ENCODE measurements around the gene DVL3. TPM values are rescaled to one million over a fixed set of nuclear protein-coding genes. Genes with fewer than 3 reads are reported as not detected.
A peak's percentile ranks its signal among the peaks of the same experiment; 100 is the strongest.

DVL3 gene
- total and polyA plus RNA-seq, 7 experiments from 2014 or later, result 3.1 to 45.3 (median 36.2) TPM

DNA sequence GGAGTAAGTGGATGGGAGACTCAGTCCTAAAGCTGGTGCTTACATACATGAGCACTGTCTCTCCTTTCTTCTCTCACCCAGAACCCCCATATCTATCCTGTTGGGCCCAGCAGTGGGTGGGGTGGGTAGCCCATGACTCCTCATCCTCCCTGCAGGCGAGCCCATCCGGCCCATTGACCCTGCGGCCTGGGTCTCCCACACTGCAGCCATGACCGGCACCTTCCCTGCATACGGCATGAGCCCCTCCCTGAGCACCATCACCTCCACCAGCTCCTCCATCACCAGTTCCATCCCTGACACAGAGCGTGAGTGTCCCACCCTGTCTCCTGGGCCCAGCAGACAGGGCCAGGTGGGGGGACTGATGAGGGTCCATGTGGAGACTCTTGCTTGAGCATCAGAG is 11.5 kb downstream of the DVL3 start:
- Mint-ChIP-seq H3K9me3 (no peaks in the 10 kb centered on the region), H3K36me3 (peaks cover 0 to 36% (median 5%) of the 10 kb centered on the region in 5 donors), H3K4me3 (no peak overlapping the region), H3K27ac (no peak overlapping the region), H3K4me1 (peaks cover under 1 to 5% (median 2%) of the 10 kb centered on the region in 7 donors), H3K27me3 (no peaks in the 10 kb centered on the region)
- DNase-seq, result no peak
- Histone ChIP-seq H3K9me3 (ENCODE audit: control insufficient read depth in 2 of 3, low read length in 3 of 3) (no peaks in the 10 kb centered on the region), H3K4me3 (ENCODE audit: low read length) (no peak overlapping the region), H3K27me3 (ENCODE audit: control insufficient read depth in 2 of 2, insufficient read depth in 2 of 2, low read length in 2 of 2) (no peaks in the 10 kb centered on the region), H3K36me3 (ENCODE audit: control insufficient read depth in 2 of 3, insufficient read depth in 3 of 3, low read length in 3 of 3) (peaks cover 0 to 77% (median 0%) of the 10 kb centered on the region in 3 experiments), H3K27ac (ENCODE audit: low read depth, low read length) (no peak overlapping the region), H3K4me1 (ENCODE audit: control insufficient read depth in 2 of 2, insufficient read depth in 2 of 2, low read length in 2 of 2) (no peaks in the 10 kb centered on the region)
- intact Hi-C loops (cut with micrococcal nuclease), result no loop called here
- ChIA-PET CTCF (interaction anchor here (0.5 kb wide), 1 partner anchor 262 kb away, joined by 3 read pairs; no protein-coding TSS in a partner anchor), POLR2A (no interaction called here)
- ATAC-seq, result no peak

DNA sequence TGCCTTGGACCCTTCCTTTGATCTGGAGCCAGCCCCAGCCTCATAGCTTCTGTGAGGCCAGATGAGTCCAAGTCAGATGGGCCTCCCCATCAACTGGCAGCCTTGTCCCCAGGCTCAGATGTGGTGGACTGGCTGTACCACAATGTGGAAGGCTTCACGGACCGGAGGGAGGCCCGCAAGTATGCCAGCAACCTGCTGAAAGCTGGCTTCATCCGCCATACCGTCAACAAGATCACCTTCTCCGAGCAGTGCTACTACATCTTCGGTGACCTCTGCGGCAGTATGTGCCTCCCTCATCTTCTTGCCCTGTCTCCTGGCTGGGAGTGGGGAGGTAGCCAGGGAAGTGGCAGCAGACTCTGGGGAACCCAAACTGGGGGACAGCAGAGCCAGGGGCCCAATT is 12.6 kb downstream of the DVL3 start:
- H3K4me3 ChIP-seq (ENCODE audit: low read length), result no peak overlapping the region
- H3K27me3 ChIP-seq (ENCODE audit: control insufficient read depth in 2 of 2, insufficient read depth in 2 of 2, low read length in 2 of 2), result no peaks in the 10 kb centered on the region
- H3K36me3 ChIP-seq (ENCODE audit: control insufficient read depth in 2 of 3, insufficient read depth in 3 of 3, low read length in 3 of 3), result peaks cover 0 to 77% (median 0%) of the 10 kb centered on the region in 3 experiments
- H3K27ac Mint-ChIP-seq, result no peak overlapping the region
- H3K9me3 Mint-ChIP-seq, result no peaks in the 10 kb centered on the region
- H3K9me3 ChIP-seq (ENCODE audit: control insufficient read depth in 2 of 3, low read length in 3 of 3), result no peaks in the 10 kb centered on the region
- H3K27ac ChIP-seq (ENCODE audit: low read depth, low read length), result no peak overlapping the region
- no peaks in the 10 kb centered on the region for H3K27me3 Mint-ChIP-seq
- POLR2A ChIA-PET, result interaction anchor here (1.9 kb wide), 1 partner anchor 12 kb away, joined by 4 read pairs; the partner anchor contains the start of gene DVL3
- H3K4me1 Mint-ChIP-seq, result peaks cover 0 to 4% (median under 1%) of the 10 kb centered on the region in 7 donors
- CTCF ChIA-PET, result no interaction called here
- ATAC-seq, result no peak
- H3K4me1 ChIP-seq (ENCODE audit: control insufficient read depth in 2 of 2, insufficient read depth in 2 of 2, low read length in 2 of 2), result no peaks in the 10 kb centered on the region
- intact Hi-C loops (cut with micrococcal nuclease), result no loop called here
- H3K36me3 Mint-ChIP-seq, result peaks cover 0 to 32% (median 7%) of the 10 kb centered on the region in 5 donors
- H3K4me3 Mint-ChIP-seq, result no peak overlapping the region
- no peak for DNase-seq

DNA sequence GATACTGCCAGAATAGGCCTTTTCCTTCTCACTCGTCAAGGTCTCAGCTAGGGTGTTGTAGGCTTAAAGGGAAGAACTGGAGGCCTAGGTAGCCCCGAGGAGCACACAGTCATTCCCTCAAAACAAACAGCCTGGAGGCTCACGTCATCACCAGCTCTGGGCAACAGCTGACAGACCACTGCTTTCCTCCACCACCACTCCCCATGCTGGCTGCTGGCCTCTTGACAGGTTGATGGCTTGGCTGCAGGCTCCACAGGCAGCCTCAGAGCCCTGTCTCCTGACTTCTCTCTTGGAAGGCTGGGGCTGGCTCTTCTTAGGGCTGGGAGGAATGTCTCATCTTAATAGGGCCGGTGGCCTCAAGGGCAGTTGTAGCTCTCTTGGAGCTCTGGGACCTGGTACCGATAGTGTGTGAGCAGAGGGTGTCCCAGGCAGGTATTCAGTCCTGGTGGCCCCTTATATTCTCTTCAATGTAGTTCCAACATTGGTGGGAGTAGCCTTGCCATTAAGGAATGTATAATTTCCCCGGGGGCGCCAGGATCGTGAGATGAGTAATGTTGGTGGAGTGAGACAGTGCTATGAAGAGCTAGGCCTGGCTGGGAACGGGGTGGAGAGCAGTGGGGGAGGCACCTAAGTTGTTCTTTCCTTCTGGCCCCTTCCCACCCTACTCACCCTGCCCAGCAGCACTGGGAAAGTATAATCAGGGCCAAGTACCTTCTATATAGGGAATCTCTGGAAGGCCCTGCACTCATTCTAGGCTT is 13.4 kb downstream of the DVL3 start:
- Mint-ChIP-seq H3K36me3 (peaks cover 0 to 30% (median 9%) of the 10 kb centered on the region in 5 donors), H3K27ac (peak overlapping the region in 2 of 9 donors; percentile 7 to 11), H3K4me1 (peaks cover 0 to 5% (median 1%) of the 10 kb centered on the region in 7 donors), H3K9me3 (no peaks in the 10 kb centered on the region), H3K4me3 (no peak overlapping the region), H3K27me3 (no peaks in the 10 kb centered on the region)
- ChIA-PET POLR2A (interaction anchor here (0.7 to 1.9 kb wide), 2 partner anchors 11 to 13 kb away, joined by 3 to 4 read pairs; partner anchors contain the start of gene DVL3), CTCF (no interaction called here)
- H3K4me1 ChIP-seq (ENCODE audit: control insufficient read depth in 2 of 2, insufficient read depth in 2 of 2, low read length in 2 of 2), result no peaks in the 10 kb centered on the region
- intact Hi-C loops (cut with micrococcal nuclease), result no loop called here
- H3K4me3 ChIP-seq (ENCODE audit: low read length), result no peak overlapping the region
- ATAC-seq (no peak), DNase-seq (no peak)
- no peaks in the 10 kb centered on the region for H3K27me3 ChIP-seq (ENCODE audit: control insufficient read depth in 2 of 2, insufficient read depth in 2 of 2, low read length in 2 of 2)
- no peaks in the 10 kb centered on the region for H3K9me3 ChIP-seq (ENCODE audit: control insufficient read depth in 2 of 3, low read length in 3 of 3)
- no peak overlapping the region for H3K27ac ChIP-seq (ENCODE audit: low read depth, low read length)
- H3K36me3 ChIP-seq (ENCODE audit: control insufficient read depth in 2 of 3, insufficient read depth in 3 of 3, low read length in 3 of 3), result peaks cover 0 to 70% (median 0%) of the 10 kb centered on the region in 3 experiments

DNA sequence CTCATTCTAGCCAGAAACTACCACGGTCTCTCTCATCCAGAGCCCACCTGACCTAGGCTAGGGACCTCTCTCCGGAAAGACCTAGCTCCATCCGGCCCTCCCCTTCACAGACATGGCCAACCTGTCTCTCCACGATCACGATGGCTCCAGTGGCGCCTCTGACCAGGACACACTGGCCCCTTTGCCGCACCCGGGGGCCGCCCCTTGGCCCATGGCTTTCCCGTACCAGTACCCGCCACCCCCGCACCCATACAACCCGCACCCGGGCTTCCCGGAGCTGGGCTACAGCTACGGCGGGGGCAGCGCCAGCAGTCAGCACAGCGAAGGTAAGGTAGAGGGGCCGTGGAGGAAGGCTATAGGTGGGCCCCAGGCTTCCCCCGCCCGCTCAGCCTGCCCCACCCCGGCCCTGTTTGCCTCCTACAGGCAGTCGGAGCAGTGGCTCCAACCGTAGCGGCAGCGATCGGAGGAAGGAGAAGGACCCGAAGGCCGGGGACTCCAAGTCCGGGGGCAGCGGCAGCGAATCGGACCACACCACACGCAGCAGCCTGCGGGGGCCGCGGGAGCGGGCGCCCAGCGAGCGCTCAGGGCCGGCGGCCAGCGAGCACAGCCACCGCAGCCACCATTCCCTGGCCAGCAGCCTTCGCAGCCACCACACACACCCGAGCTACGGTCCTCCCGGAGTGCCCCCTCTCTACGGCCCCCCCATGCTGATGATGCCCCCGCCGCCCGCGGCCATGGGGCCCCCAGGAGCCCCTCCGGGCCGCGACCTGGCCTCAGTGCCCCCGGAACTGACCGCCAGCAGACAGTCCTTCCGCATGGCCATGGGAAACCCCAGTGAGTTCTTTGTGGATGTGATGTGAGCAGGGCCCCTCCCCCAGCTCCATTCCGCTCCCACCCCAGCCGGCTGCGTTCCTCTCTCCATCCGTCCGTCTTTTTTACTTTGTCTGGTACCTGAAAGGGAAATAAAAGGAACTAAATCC is 15.0 kb downstream of the DVL3 start:
- Mint-ChIP-seq H3K9me3 (no peaks in the 10 kb centered on the region), H3K36me3 (peaks cover 0 to 20% (median 9%) of the 10 kb centered on the region in 5 donors), H3K4me1 (peaks cover 0 to 11% (median 7%) of the 10 kb centered on the region in 7 donors), H3K4me3 (no peak overlapping the region), H3K27me3 (no peaks in the 10 kb centered on the region), H3K27ac (no peak overlapping the region)
- CTCF ChIA-PET, result no interaction called here
- intact Hi-C loops (cut with micrococcal nuclease), result loop anchor here in 1 of 2 donors (10.0 kb wide), 1 partner anchor 535 kb away; the partner anchor contains the start of gene KLHL24
- POLR2A ChIA-PET, result no interaction called here
- Histone ChIP-seq H3K27ac (ENCODE audit: low read depth, low read length) (no peak overlapping the region), H3K9me3 (ENCODE audit: control insufficient read depth in 2 of 3, low read length in 3 of 3) (no peaks in the 10 kb centered on the region), H3K36me3 (ENCODE audit: control insufficient read depth in 2 of 3, insufficient read depth in 3 of 3, low read length in 3 of 3) (peaks cover 0 to 59% (median 0%) of the 10 kb centered on the region in 3 experiments), H3K27me3 (ENCODE audit: control insufficient read depth in 2 of 2, insufficient read depth in 2 of 2, low read length in 2 of 2) (no peaks in the 10 kb centered on the region), H3K4me1 (ENCODE audit: control insufficient read depth in 2 of 2, insufficient read depth in 2 of 2, low read length in 2 of 2) (no peaks in the 10 kb centered on the region), H3K4me3 (ENCODE audit: low read length) (no peak overlapping the region)
- no peak for DNase-seq
- no peak for ATAC-seq

DNA sequence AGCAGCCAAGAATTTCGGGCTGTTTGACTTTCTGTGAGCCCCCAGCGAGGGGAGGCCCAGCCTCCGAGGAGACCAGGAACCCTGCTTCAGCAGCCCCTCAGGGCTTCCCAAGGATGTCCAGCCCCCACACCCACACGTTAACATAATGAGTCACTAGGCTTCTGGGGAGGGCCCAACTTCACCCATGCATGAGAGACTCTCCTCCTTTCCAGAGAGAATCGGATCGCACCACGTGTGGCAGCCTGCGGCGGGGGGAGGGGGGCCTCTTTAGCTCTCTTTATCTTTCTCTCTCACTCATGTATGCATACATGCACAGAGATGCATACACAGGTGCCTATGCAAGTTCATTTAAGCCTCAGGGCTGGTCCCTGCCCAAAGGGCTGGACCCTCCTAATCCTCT is 16.4 kb downstream of the DVL3 start:
- CTCF ChIA-PET, result interaction anchor here (1.0 kb wide), 1 partner anchor 56 kb away, joined by 3 read pairs; no protein-coding TSS in a partner anchor
- Histone ChIP-seq H3K36me3 (ENCODE audit: control insufficient read depth in 2 of 3, insufficient read depth in 3 of 3, low read length in 3 of 3) (peaks cover 0 to 46% (median 0%) of the 10 kb centered on the region in 3 experiments), H3K4me3 (ENCODE audit: low read length) (no peak overlapping the region), H3K9me3 (ENCODE audit: control insufficient read depth in 2 of 3, low read length in 3 of 3) (no peaks in the 10 kb centered on the region), H3K4me1 (ENCODE audit: control insufficient read depth in 2 of 2, insufficient read depth in 2 of 2, low read length in 2 of 2) (peaks cover 11 to 13% of the 10 kb centered on the region in 2 donors), H3K27ac (ENCODE audit: low read depth, low read length) (no peak overlapping the region), H3K27me3 (ENCODE audit: control insufficient read depth in 2 of 2, insufficient read depth in 2 of 2, low read length in 2 of 2) (no peaks in the 10 kb centered on the region)
- ATAC-seq, result no peak
- intact Hi-C loops (cut with micrococcal nuclease), result loop anchor here in 1 of 2 donors (10.0 kb wide), 1 partner anchor 537 kb away; the partner anchor contains the start of gene KLHL24
- H3K27ac Mint-ChIP-seq, result no peak overlapping the region
- H3K9me3 Mint-ChIP-seq, result no peaks in the 10 kb centered on the region
- POLR2A ChIA-PET, result interaction anchor here (0.8 to 3.0 kb wide), 2 partner anchors 16 to 37 kb away, joined by 3 to 13 read pairs; partner anchors contain the start of gene DVL3
- no peaks in the 10 kb centered on the region for H3K27me3 Mint-ChIP-seq
- no peak for DNase-seq
- no peak overlapping the region for H3K4me3 Mint-ChIP-seq
- H3K4me1 Mint-ChIP-seq, result peaks cover 8 to 25% (median 21%) of the 10 kb centered on the region in 7 donors
- H3K36me3 Mint-ChIP-seq, result peaks cover 0 to 9% (median 8%) of the 10 kb centered on the region in 5 donors
